ENCODE data around the gene FKBP14. TPM values are rescaled to one million over a fixed set of nuclear protein-coding genes. Genes with fewer than 3 reads are reported as not detected.

FKBP14 gene
- total and polyA plus RNA-seq, 9 of the 15 experiments (the other 6 are each of a cell fraction or from before 2014, with no cell fraction given): 5.3 to 27.9 (median 14.3) TPM

DNA sequence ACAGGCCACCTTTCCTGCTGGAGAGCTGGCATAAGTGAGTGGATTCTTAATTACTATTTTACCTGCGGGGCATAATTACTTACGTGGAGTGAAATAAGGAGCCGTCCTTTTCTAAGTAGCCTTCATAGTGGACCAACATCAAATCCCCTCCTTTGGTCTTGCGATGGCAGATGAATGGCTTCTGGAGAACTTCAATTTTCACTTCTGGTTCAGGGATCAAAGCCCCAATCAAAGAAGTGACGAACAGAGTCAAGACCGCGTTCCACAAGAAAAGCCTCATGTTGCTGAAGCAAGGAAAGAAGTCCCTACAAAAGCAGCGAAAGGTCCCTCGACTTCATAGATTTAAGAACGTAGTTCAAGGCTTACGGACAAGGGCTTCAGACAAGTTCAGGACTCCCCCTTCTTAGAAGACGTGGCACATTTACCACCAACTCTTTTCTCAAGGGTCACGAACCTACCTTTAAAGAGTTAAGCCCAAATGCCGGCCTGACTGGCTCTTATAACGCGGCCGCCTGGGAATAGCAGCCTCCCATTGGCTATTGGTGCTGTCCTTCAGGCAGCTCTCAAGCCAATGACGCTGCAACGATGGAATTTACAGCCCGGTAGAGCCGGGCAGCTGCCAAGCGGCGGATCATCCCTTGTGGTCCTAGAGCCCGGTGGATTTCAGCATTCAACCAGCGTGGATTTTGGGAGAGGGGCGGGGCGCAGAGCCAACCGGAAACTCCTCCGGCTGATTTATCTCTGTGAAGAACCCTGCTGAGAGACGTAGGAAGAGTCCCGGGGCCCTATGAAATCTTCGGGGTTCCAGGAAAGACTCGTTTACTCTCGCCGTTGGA lies at the start of gene FKBP14 (continued):
- 0 out of 4 replicates have a peak, but pooled peaks of 1 of the 2 experiments have one; percentile 73 for TF ChIP-seq KDM4B (IDR thresholded peaks at IDR 0.05; ENCODE audit: borderline replicate concordance in 2 of 2, low read depth in 1 of 2)
- TF ChIP-seq ZBED1 (IDR thresholded peaks at IDR 0.05): 0 out of 2 replicates have a peak, but pooled peaks have one; percentile 53
- TF ChIP-seq, protein P1, sequence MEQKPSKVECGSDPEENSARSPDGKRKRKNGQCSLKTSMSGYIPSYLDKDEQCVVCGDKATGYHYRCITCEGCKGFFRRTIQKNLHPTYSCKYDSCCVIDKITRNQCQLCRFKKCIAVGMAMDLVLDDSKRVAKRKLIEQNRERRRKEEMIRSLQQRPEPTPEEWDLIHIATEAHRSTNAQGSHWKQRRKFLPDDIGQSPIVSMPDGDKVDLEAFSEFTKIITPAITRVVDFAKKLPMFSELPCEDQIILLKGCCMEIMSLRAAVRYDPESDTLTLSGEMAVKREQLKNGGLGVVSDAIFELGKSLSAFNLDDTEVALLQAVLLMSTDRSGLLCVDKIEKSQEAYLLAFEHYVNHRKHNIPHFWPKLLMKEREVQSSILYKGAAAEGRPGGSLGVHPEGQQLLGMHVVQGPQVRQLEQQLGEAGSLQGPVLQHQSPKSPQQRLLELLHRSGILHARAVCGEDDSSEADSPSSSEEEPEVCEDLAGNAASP (IDR thresholded peaks at IDR 0.05): no peak
- peak; percentile 62 to 71; a peak in 3 of 4 replicates for TF ChIP-seq FOXK2 (conservative IDR thresholded peaks at IDR 0.05 in 1 of 2, IDR thresholded peaks at IDR 0.05 in 1 of 2; ENCODE audit: low read depth in 2 of 2)
- peak; percentile 90; the same call in 1 of the 2 replicates for TF ChIP-seq MTA3 (IDR thresholded peaks at IDR 0.05; ENCODE audit: borderline replicate concordance)
- no peak for TF ChIP-seq ZNF644 (tag; IDR thresholded peaks at IDR 0.05; ENCODE audit: low read depth)
- TF ChIP-seq ERF (CRISPR knock-in tag; IDR thresholded peaks at IDR 0.05): no peak
- peak; percentile 59; the same call in 1 of the 2 replicates for TF ChIP-seq HCFC1 (IDR thresholded peaks at IDR 0.05; ENCODE audit: low read depth, low read length)
- TF ChIP-seq, protein P2, sequence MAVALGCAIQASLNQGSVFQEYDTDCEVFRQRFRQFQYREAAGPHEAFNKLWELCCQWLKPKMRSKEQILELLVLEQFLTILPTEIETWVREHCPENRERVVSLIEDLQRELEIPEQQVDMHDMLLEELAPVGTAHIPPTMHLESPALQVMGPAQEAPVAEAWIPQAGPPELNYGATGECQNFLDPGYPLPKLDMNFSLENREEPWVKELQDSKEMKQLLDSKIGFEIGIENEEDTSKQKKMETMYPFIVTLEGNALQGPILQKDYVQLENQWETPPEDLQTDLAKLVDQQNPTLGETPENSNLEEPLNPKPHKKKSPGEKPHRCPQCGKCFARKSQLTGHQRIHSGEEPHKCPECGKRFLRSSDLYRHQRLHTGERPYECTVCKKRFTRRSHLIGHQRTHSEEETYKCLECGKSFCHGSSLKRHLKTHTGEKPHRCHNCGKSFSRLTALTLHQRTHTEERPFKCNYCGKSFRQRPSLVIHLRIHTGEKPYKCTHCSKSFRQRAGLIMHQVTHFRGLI (CRISPR knock-in tag; IDR thresholded peaks at IDR 0.05): no peak
- TF ChIP-seq ILK (tag; IDR thresholded peaks at IDR 0.05; ENCODE audit: borderline replicate concordance, low read depth): no peak
- TF ChIP-seq LCOR (CRISPR knock-in tag; IDR thresholded peaks at IDR 0.05): peak; percentile 99
- TF ChIP-seq CBFA2T3 (IDR thresholded peaks at IDR 0.05): peak; percentile 54
- TF ChIP-seq POLR2A (conservative IDR thresholded peaks at IDR 0.05): peak; percentile 89
- TF ChIP-seq ZNF224 (CRISPR knock-in tag; IDR thresholded peaks at IDR 0.05): no peak
- TF ChIP-seq, protein P3, sequence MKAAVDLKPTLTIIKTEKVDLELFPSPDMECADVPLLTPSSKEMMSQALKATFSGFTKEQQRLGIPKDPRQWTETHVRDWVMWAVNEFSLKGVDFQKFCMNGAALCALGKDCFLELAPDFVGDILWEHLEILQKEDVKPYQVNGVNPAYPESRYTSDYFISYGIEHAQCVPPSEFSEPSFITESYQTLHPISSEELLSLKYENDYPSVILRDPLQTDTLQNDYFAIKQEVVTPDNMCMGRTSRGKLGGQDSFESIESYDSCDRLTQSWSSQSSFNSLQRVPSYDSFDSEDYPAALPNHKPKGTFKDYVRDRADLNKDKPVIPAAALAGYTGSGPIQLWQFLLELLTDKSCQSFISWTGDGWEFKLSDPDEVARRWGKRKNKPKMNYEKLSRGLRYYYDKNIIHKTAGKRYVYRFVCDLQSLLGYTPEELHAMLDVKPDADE (conservative IDR thresholded peaks at IDR 0.05; ENCODE audit: control insufficient read depth, low read depth, low read length): peak; percentile 68; the same call in 1 of the 2 replicates
- TF ChIP-seq SNIP1 (IDR thresholded peaks at IDR 0.05; ENCODE audit: low read depth): no peak
- TF ChIP-seq ZNF324 (CRISPR knock-in tag; IDR thresholded peaks at IDR 0.05): no peak
- no peak for TF ChIP-seq HOXB6 (CRISPR knock-in tag; IDR thresholded peaks at IDR 0.05; ENCODE audit: borderline replicate concordance)
- no peak for TF ChIP-seq SAFB2 (IDR thresholded peaks at IDR 0.05; ENCODE audit: borderline replicate concordance, low read depth, low read length, severe bottlenecking)
- no peak for TF ChIP-seq NFE2L1 (tag; IDR thresholded peaks at IDR 0.05; ENCODE audit: borderline replicate concordance, low read depth)
- peak; percentile 77 for TF ChIP-seq CHD2 (IDR thresholded peaks at IDR 0.05; ENCODE audit: low read depth, low read length)
- TF ChIP-seq TOE1 (IDR thresholded peaks at IDR 0.05; ENCODE audit: borderline replicate concordance): peak; percentile 98
- no peak for TF ChIP-seq TOE1 (CRISPR knock-in tag; IDR thresholded peaks at IDR 0.05; ENCODE audit: borderline replicate concordance, low read depth)
- no peak for TF ChIP-seq FUS (optimal IDR thresholded peaks at IDR 0.05; ENCODE audit: low read depth, low read length)
